T-helper 2 cell (primary cell): ENCODE results near the gene TINAG.
"Not testable (repeated sequence)": the region's sequence is repeated elsewhere in the genome, so short reads cannot be mapped to it uniquely, and the experiment has no call there.

Source experiments
- DNase-seq, 5 experiments: peaks; one replicate each; pipeline versions ENCODE4 v3.0.0 to v3.0.0-alpha.2; 2012 to 2022

Gene TINAG

DNA sequence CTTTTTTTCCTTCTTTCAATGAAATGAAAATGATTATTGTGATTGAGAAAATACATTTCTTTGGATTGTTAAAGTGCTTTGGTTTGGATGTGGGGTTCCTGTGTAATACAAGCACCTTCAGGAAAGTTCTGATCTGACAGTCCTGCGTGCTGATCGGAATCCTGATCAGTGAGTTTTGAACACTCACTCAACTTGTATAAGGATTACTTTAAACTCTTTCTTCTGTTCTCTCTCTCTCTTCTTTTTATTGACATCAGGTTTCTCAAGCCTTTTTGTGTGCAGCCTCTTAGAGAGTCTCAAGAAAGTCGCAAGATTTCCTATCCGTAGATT is 710 bp downstream of the TINAG start:
- no peak for DNase-seq

DNA sequence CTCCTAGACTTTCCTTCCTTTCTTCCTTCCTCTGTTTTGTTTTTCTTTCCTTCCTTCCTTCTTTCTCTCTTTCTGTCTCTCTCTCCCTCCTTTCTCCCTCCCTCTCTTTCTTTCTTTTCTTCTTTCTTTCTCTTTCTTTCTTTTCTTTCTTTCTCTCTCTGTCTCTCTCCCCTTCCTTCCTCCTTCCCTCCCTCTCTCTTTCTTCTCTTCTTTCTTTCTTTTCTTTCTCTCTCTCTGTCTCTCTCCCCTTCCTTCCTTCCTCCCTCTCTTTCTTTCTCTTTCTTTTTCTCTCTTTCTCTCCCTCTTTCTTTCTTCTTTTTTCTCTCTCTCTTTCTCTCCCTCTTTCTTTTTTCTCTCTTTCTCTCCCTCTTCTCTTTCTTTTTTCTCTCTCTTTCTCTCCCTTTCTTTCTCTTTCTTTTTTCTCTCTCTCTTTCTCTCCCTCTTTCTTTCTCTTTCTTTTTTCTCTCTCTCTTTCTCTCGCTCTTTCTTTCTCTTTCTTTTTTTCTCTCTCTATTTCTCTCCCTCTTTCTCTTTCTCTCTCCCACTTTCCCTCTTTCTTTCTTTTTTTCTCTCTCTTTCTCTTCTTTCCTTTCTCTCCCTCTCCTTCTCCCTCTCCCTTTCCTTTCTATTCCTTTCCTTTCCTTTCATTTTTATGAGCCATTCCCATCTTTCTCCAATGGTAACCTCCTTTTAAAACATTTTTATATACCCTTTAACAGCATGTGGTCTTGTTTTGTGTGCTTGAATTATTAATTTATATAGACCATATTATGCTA is 2.3 kb downstream of the TINAG start:
- no peak for DNase-seq

DNA sequence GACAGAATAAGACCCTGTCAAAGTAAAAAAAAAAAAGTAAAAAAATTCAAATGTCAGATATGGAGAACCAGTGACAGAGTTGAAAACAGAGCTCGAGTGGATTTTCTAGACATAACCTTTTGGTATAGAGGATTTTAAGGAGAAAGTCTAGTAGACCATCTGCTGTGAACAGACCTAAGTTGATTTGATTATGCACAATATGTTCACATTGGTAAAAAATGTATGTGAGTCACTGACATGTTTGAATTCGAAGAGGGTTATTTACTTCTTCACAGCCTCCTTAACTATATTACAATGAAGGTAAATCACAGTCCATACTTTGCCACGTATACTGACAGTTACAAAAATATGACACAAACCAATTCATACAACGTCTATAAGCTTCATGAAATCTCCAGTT is 7.4 kb downstream of the TINAG start:
- DNase-seq, result no peak

DNA sequence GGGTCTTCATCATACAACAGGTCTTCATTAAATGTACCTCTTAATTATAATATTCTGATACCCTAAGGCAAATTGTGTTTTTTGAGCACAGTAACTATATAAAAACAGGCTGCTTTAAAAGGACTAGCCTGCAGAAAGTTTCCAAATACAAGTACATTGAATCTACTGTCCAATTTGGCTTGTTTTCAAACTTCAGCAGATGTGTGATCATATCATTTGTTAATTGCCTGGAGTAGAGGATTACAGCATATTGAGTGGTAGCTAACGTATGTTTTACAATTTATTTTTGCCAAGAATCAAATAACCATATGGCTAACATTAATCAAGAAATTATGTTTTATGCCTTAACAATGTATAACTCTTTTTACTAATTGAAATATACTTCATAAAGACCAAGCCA is 12.6 kb downstream of the TINAG start:
- DNase-seq, result no peak

DNA sequence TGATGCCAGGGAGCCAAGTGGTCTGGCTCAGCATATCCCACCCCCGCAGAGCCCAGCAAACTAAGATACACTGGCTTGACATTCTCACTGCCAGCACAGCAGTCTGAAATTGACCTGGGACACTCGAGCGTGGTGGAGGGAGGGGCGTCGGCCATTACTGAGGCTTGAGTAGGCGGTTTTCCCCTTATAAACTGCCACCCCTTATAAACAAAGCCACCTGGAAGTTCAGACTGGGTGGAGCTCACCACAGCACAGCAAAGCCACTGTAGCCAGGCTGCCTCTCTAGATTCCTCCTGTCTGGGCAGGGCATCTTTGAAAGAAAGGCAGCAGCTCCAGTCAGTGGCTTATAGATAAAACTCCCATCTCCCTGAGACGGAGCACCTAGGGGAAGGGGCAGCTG is 19.4 kb downstream of the TINAG start:
- DNase-seq, result no peak

DNA sequence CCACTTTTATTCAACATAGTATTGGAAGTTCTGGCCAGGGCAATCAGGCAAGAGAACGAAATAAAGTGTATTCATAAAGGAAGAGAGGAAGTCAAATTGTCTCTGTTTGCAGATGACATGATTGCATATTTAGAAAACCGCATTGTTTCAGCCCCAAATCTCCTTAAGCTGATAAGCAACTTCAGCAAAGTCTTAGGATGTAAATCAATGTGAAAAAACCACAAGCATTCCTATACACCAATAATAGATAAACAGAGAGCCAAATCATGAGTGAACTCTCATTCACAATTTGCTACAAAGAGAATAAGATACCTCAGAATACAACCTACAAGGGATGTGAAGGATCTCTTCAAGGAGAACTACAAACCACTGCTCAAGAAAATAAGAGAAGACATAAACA is 23.3 kb downstream of the TINAG start:
- not testable (repeated sequence) for DNase-seq

DNA sequence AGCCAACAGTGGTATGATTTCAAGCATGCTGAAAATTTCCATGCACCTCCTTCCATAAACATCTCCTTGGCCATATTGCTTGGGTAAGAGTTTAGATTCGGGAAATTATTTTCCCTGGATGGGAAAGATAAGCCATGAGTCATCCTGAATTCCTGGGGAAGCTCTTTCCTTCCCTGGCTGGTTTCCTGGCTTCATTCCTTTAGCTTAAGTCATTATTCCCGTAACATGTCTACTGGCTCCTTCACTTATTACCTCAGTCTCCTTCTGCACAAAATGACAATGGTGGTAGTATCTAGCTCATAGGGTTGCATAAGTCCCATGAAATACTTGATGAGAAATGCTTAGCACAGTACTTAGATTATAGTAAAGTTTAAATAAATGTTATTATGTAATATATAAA is 27.6 kb downstream of the TINAG start:
- DNase-seq, result no peak

DNA sequence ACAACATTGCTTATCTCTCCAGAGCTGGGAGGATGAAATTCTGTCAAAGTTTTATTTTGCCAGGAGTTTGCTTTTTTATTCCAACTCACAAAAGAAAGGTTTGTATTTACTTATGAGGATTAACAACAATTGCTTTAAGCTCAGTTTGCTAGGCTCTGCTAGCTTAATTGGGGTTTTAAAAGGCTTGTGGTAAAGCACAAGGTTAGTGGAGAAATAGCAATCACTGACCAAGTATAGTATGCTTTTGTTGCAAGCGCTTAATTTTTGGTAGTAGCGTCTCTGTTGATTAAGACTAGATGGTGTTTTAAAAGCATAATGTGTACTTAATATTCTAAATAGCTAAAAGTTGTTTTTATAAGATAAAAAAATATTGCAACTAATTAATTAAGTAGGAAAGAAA is 45.7 kb downstream of the TINAG start:
- no peak for DNase-seq

DNA sequence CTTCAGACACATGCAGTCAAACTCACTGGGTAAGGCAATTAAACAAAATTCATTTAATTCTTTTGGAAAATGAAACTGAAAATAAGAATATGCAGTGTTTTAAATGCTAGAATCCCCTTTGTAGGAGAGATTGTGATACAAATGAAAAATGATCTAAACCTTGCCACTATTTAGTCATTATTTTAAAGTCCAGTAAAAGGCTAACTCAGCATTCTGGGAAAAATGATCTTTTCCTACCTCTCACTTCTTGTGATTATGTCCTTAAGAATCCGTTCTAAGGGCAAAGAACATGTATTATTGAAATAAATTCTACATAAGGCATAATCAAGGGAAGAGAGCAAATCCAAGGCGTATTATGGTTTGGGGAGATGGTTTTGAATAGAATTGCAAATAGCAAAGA is 46.4 kb downstream of the TINAG start:
- DNase-seq, result no peak

DNA sequence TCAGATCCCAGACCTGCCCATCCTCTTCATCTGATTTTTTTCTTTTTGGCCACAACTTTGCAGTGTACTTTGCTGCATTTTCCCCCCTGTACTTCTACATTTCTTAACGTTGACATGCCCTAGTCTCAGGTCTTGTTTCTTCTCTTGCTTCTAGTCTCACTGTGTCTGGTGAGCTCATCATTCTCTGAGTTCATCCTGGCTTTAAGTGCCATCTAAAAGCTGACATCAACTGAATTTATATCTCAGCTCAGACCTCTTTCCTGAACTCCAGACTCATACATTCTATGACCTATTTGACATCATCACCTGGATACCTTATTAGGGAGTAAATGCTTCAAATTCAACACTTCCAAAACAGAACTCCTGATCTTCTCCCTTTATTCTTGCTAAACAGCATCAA is 48.9 kb downstream of the TINAG start:
- DNase-seq, result no peak

DNA sequence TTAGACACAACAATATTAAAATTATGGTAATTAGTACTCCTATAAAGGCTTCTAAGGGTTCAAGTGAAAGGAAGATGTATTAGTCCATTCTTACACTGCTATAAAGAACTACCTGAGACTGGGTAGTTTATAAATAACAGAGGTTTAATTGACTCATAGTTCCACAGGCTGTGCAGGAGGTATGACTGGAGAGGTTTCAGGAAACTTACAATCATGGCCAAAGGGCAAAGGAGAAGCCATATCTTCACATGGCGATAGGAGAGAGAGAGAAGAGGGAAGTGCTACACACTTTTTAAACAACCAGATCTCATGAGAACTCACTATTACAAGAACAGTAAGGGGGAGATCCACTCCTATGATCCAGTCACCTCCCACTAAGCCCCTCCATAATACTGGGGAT is 52.9 kb downstream of the TINAG start:
- DNase-seq, result no peak

DNA sequence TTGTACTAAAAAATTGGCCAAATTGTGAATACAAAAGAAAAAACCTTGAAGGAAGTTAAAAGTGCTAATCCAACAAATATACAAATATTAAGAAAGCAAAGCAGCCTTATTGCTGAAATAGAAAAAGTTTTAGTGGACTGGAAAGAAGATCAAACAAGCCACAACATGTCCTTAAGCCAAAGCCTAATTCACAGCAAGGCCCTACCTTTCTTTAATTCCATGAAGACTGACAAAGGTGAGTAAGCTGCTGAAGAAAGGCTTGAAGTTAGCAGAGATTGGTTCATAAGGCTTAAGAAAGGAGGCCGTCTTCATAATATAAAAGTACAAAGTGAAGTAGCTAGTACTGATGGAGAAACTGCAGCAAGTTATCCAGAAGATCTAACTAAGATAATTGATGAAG is 53.5 kb downstream of the TINAG start:
- no peak for DNase-seq

DNA sequence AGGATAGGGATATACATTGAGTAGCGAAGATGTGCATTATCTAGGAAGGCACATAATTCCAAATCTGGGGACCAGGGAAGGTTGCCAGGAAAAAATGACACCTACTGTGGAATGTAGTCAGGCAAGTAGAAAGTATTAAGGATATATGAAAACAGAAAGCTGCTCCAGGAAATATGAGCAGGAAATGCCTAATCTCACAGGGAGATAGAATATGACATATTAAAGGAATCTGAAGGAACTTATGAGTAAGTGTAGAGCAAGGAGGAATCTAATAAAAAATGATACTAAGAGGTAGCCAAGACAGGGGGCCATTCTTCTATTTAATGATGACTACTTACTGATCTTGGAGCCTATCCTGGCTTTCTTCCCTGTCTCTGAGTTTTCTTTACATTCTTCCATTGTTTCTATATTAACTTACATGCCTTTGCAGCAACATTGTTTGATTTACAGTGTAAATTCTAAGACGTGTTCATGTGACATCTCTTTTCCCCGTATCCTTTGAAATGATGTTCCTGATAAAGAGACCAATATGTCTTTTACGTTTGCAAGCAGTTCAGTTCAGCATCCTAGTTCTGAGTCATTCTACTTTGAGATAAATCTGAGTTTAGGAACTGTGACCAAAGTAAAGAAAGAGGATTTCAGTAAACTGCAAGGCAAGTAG is 58.6 kb downstream of the TINAG start:
- no peak for DNase-seq

DNA sequence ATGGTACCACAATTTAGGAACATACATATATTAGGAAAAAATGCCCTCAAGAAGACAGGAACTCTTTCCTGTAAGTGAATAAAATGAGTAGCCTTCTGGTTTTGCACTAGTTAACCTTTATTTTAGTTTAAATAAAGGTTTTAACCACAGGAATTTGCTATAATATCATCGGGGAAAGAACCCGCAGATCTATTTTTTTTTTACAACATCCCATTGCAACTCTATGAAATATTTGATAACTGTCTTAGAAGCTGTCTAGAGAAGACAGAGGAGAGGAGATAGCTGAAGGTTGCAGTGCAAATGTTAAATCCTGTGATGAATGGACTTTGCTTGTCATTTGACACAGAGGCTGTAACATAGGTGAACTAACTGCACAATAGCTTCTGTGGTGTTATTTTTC is 69.5 kb downstream of the TINAG start:
- DNase-seq, result no peak

DNA sequence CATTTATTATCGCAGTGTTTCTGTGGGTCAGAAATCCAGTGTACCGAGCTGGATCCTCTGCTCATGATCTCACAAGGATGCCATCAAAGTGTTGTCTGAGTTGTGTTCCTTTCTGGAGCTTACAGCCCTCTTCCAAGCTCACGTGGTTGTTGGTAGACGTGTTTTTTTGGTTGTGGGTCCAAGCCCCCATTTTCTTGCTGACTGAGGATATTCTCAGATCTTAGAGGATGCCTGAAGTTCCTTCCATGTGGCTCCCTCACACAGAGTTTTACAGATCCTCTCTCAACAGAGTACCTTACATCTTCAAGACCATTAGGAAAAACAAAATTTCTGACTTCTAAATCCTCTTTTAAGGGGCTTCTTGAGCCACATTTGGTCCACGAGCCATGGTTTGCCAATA is 78.1 kb downstream of the TINAG start:
- no peak for DNase-seq

DNA sequence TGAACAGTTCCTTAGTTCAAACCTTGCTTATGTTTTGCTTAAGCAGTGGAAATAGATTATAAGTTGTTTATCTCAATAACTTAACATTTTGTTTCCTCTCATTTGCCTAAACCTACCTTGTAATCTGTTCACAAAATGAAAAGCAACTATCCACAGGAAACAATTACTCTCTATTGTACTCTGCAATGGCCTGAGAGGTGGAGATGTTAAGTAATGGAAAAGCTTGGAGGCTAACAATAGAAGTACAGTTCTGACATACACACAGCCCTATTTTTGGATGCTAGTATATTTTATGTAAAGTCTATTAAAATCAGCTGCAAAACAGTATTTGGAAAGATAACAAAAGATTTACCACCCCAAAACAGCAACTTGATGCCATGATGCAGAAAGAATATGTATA is 82.1 kb downstream of the TINAG start:
- DNase-seq, result no peak

DNA sequence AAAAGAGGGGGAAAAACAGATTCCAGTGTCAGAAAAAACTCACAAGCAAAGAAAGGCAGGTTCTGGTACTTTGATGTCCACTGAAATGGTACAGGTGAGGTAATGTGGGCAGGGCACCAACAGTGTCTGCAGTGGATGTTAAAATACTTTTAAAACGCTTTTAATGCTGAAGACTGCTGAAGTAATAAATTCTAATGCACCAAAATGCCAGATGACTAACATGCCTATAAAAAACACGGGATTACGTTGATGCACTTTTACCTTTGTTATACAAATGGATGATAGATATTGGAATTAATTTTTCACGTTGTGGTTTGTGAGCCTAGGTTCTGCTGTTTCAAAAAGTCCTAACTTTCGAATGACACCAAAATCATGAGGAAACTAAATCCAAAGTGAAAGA is 83.3 kb downstream of the TINAG start:
- DNase-seq, result no peak

DNA sequence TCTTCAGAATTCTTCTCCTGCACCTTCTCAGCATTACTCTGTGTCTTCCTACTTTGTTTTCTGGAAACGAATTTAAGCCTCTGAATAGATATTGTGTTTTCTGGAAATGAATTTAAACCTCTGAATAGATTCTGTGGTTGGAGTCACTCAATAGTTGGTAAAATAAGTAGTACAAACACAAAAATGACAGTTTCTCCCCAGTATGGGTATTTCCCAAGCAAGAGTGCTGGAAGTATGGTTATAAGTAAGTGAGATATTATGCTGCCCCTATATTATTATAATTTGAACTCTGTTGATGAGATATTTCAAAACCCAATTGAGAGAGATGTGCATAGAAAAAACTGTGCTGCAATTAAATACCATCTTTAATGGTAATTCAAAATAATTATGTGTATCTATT is 94.9 kb downstream of the TINAG start:
- no peak for DNase-seq

DNA sequence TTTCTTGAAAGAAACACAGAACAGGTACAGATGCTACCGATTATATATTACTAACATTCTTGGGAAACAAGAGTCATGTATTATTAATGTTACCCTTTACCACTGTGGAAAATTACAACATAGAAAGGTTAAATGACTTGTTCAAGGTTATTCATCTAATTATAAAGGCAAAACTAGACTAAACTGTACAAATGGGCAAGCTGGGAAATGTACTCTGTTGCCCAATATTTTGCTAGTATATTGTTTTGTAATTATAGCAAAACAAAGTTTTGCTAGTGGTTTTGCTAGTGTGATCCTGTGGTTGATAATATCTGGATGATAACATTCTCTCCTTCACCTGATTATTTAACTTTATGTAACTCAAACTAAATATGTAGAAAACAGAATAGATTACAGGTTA is 96.5 kb downstream of the TINAG start:
- no peak for DNase-seq

DNA sequence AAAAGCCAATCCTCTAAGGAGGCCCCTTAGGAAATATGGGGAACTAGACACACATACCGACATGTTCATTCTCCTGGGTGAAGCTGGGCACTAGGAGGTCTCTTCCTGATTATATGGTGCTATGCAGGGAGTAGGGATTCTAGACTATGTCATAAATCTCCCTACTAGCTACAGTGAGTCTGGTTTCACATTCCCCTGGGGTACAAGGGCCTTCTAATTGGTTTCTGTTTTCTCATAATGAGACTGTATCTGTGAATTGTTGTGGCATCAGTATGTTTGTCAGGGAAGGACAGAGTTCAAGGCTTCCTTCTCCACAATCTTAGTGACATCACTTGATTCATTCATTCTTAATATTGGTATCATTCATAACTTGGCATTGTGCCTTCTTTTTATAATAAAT is 103.5 kb downstream of the TINAG start:
- no peak for DNase-seq

DNA sequence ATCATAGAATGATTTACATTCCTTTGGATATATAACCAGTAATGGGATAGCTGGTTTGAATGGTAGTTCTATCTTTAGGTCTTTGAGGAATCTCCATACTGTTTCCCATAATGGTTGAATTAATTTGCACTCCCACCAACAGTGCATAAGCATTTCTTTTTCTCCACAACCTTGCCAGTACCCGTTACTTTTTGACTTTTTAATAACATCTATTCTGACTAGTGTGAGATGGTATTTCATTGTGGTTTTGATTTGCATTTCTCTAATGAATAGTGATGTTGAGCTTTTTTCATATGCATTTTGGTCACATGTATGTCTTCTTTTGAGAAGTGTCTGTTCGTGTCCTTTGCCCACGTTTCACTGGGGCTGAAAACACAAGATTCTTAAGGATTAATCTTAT is 107.3 kb downstream of the TINAG start:
- DNase-seq, result no peak

DNA sequence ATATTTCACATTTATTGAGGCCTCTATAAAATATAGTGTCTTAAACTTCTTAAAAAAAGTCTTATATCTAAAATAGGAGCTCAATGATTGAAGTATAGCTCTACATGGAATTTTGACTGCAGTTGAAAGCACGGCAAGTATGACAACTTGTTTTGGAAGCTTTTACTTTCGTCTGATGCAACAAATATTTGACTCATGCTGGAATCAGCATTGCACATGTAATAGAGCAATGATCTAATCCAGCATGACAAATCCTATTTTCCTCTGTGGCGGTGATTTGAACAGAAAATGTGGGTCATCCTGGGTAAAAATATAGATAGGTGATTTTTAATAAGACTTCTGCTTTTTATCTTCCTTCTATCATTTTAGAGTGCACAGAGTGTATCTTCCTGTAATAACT is 111.6 kb downstream of the TINAG start:
- DNase-seq, result no peak

DNA sequence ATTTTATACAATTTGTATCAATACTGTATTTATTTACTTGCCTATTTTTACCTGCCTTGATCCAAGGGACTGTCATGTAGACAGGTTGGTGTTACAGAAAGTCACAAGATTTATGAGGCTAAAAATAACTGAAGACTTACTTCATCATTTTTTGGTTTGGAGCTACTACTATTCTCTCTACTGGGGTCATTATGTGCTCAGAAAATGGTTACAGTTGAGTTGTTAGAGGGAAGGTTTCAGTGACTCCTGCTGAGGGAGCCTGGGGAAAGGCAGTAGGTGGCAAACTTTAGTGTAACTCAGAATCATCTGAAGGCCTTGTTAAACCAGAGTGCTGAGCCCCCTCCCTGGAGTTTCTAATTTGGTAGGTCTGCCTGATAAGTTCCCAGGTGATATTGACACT is 118.8 kb downstream of the TINAG start:
- no peak for DNase-seq

DNA sequence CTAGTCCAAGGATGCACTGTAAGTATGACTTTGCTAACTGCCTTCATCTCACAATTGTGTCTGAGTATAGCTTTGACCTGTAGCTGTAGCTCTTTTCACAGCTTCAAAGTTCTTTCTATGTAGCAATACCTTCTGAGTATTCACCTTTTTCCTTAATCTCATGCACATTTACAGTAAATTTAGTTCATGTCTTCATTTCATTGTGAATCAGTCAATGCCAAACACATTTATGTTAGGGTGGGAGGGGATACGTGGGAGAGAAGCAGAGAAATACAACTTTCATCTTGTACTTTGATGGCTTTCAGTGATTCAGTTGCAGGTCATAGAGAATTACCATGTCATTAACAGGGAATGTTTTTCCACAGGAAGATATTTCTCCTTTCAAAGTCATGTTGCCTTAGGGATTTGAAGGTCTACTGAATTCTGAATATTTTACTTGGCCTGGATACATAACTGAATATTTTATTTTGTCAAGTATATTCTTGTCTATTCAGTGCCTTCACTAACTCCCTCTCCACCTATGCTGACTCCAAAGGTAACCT is 119.2 kb downstream of the TINAG start:
- DNase-seq, result no peak

DNA sequence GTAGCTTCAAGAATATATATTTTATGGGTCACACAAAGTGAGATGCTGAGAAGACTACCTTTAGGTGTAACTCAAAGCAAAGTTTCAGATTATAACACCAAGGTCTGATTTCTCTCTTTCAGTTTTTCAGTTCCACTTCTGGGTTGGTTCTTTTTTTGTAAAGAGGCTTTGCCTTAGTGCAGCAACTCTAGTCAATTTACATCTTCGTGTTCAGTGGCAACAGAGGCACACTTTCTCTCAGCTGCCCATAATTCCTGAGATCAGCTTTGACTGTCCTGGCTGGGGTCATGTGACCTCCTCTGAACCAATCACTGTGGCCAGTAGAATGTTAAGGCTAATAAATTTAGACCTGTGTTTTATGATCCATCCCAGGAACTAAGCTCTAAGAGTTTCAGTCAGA is 120.2 kb downstream of the TINAG start:
- DNase-seq, result no peak
